Choroid plexus epithelial cell (primary cell): Measurements from ENCODE around the gene OR51B2.

ENCODE experiments used
- DNase-seq: peaks from one replicate; pipeline ENCODE4 v3.0.0-alpha.2; 2010; ENCODE audit warnings: low read depth
- H3K4me3 ChIP-seq: 2 replicates; pipeline ENCODE4 v1.5.1; 2011; ENCODE audit warnings: low read depth, mild to moderate bottlenecking, control low read depth, low read length, moderate library complexity
- TF ChIP-seq, protein P1 (sequence below): conservative IDR thresholded peaks from 2 replicates; pipeline ENCODE4 v1.5.1; 2011; ENCODE audit warnings: low read depth, mild to moderate bottlenecking, control low read depth, inconsistent platforms, low read length, moderate library complexity

The OR51B2 gene

DNA sequence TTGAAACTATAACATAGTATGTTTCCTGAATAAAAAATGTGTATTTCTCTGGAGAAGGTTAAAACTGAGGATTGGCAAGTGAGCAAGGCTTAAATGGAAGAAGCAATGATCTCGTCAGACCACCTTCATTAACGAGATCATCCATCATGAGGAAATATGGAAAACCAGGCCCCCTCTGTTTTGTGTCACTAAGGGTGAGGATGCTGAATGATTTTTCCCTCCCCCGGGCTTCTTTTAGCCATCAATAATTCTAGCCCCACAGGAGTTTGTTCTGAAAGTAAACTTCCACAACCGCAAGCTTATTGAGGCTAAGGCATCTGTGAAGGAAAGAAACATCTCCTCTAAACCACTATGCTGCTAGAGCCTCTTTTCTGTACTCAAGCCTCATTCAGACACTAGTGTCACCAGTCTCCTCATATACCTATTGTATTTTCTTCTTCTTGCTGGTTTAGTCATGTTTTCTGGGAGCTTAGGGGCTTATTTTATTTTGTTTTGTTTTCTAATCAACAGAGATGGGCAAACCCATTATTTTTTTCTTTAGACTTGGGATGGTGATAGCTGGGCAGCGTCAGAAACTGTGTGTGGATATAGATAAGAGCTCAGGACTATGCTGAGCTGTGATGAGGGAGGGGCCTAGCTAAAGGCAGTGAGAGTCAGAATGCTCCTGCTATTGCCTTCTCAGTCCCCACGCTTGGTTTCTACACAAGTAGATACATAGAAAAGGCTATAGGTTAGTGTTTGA, 48.6 kb downstream of the OR51B2 start:
- no peak for DNase-seq
- TF ChIP-seq, protein P1, sequence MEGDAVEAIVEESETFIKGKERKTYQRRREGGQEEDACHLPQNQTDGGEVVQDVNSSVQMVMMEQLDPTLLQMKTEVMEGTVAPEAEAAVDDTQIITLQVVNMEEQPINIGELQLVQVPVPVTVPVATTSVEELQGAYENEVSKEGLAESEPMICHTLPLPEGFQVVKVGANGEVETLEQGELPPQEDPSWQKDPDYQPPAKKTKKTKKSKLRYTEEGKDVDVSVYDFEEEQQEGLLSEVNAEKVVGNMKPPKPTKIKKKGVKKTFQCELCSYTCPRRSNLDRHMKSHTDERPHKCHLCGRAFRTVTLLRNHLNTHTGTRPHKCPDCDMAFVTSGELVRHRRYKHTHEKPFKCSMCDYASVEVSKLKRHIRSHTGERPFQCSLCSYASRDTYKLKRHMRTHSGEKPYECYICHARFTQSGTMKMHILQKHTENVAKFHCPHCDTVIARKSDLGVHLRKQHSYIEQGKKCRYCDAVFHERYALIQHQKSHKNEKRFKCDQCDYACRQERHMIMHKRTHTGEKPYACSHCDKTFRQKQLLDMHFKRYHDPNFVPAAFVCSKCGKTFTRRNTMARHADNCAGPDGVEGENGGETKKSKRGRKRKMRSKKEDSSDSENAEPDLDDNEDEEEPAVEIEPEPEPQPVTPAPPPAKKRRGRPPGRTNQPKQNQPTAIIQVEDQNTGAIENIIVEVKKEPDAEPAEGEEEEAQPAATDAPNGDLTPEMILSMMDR: no peak
- H3K4me3 ChIP-seq: no peak overlapping the region

DNA sequence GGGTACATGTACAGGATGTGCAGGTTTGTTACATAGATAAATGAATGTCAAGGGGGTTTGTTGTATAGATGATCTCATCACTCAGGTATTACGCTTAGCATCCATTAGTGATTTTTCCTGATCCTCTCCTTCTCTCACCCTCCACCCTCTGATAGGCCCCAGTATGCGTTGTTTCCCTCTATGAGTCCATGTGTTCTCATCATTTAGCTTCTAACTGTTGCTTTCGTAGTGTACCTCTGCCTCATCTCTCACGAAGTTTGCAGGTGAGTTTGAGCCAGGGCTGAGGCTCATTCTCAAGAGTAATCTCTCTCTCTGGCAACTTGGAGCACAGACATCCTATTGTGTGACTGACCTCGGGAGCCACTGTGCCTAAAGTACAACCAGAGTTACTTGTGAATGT, 49.7 kb downstream of the OR51B2 start:
- no peak for DNase-seq
- TF ChIP-seq, protein P1: no peak
- no peak overlapping the region for H3K4me3 ChIP-seq
